Glutamatergic neuron (in vitro differentiated cells): Measurements from ENCODE around the gene GMEB2. TPM values are rescaled to one million over a fixed set of nuclear protein-coding genes. Genes with fewer than 3 reads are reported as not detected.
A peak's percentile ranks its signal among the peaks of the same experiment; 100 is the strongest.

Experiments used
- DNase-seq: peaks from one replicate; pipeline ENCODE4 v3.0.0; 2022
- H3K27ac Mint-ChIP-seq: one replicate; pipeline ENCODE4 v1.8.0; 2020; ENCODE audit warnings: mild to moderate bottlenecking, mixed read lengths, inconsistent platforms; ENCODE audit not compliant: unreplicated experiment
- H3K27me3 Mint-ChIP-seq: one replicate; pipeline ENCODE4 v1.8.0; 2020; ENCODE audit warnings: mild to moderate bottlenecking, moderate library complexity, mixed read lengths, inconsistent platforms; ENCODE audit not compliant: unreplicated experiment
- H3K36me3 Mint-ChIP-seq: one replicate; pipeline ENCODE4 v1.8.0; 2020; ENCODE audit warnings: mild to moderate bottlenecking, mixed read lengths, inconsistent platforms; ENCODE audit not compliant: unreplicated experiment
- H3K4me1 Mint-ChIP-seq: one replicate; pipeline ENCODE4 v1.8.0; 2020; ENCODE audit warnings: mild to moderate bottlenecking, low read depth, mixed read lengths, inconsistent platforms; ENCODE audit not compliant: unreplicated experiment
- H3K4me3 Mint-ChIP-seq: one replicate; pipeline ENCODE4 v1.8.0; 2020; ENCODE audit warnings: mild to moderate bottlenecking, mixed read lengths, inconsistent platforms; ENCODE audit not compliant: unreplicated experiment
- H3K9me3 Mint-ChIP-seq: one replicate; pipeline ENCODE4 v1.8.0; 2020; ENCODE audit warnings: mild to moderate bottlenecking, moderate library complexity, mixed read lengths, inconsistent platforms; ENCODE audit not compliant: unreplicated experiment
- CTCF ChIP-seq: fragments of 200-600 bp; sonication (generic); IDR thresholded peaks from one replicate; pipeline ENCODE4 v1.5.0; 2021; ENCODE audit not compliant: partially characterized antibody, unreplicated experiment
- total RNA-seq: library from RNA; stranded (reverse); fragmentation: NEBNext Ultra II Directional; extraction: Animal tissue kit (Norgen Biotek cat#: 25700); gene quantifications from one replicate; pipeline ENCODE4 v1.2.1, GENCODE V29; 2021; ENCODE audit not compliant: unreplicated experiment

Gene GMEB2
- total RNA-seq, 1 donor from 2014 or later, result 12.8 TPM

GRCh38 chr20:63552481-63553249 is 74.2 kb downstream of the GMEB2 start:
- H3K36me3 Mint-ChIP-seq, result no peaks in the 10 kb centered on the region
- H3K27ac Mint-ChIP-seq, result no peak overlapping the region
- no peak overlapping the region for H3K4me3 Mint-ChIP-seq
- TF ChIP-seq CTCF, result no peak
- no peak for DNase-seq
- peaks cover 2% of the 10 kb centered on the region for H3K4me1 Mint-ChIP-seq
- H3K9me3 Mint-ChIP-seq, result peaks cover 4% of the 10 kb centered on the region
- no peaks in the 10 kb centered on the region for H3K27me3 Mint-ChIP-seq

- Mint-ChIP-seq H3K9me3 (peaks cover 2% of the 10 kb centered on the region), H3K27ac (peak overlapping the region; percentile 33), H3K36me3 (no peaks in the 10 kb centered on the region), H3K4me1 (peaks cover 2% of the 10 kb centered on the region), H3K4me3 (peak overlapping the region; percentile 64), H3K27me3 (no peaks in the 10 kb centered on the region)
- peak; percentile 73 for DNase-seq
- TF ChIP-seq CTCF, result no peak
Observed at GRCh38 chr20:63551068-63551467, 75.8 kb downstream of the GMEB2 start.

- no peaks in the 10 kb centered on the region for H3K36me3 Mint-ChIP-seq
- no peak for DNase-seq
- no peak for TF ChIP-seq CTCF
- peaks cover 2% of the 10 kb centered on the region for H3K9me3 Mint-ChIP-seq
- no peak overlapping the region for H3K4me3 Mint-ChIP-seq
- H3K4me1 Mint-ChIP-seq, result peaks cover 2% of the 10 kb centered on the region
- H3K27me3 Mint-ChIP-seq, result no peaks in the 10 kb centered on the region
- no peak overlapping the region for H3K27ac Mint-ChIP-seq
Observed at GRCh38 chr20:63549679-63550282, 77.1 kb downstream of the GMEB2 start.

- no peaks in the 10 kb centered on the region for H3K27me3 Mint-ChIP-seq
Observed at GRCh38 chr20:63549019-63549418, 77.9 kb downstream of the GMEB2 start.

More at GRCh38 chr20:63549019-63549418, 77.9 kb downstream of the GMEB2 start:
- no peak for TF ChIP-seq CTCF
- DNase-seq, result no peak
- peaks cover 4% of the 10 kb centered on the region for H3K9me3 Mint-ChIP-seq
- peaks cover 2% of the 10 kb centered on the region for H3K4me1 Mint-ChIP-seq
- no peak overlapping the region for H3K27ac Mint-ChIP-seq
- no peak overlapping the region for H3K4me3 Mint-ChIP-seq
- H3K36me3 Mint-ChIP-seq, result no peaks in the 10 kb centered on the region
